C4-2B (cell line): ENCODE measurements around the gene CAPRIN1.

Experiments used
- CTCF ChIP-seq: fragments of 450-650 bp; conservative IDR thresholded peaks from 2 replicates; pipeline ENCODE4 v1.5.1; 2017; ENCODE audit warnings: mild to moderate bottlenecking
- ZFX ChIP-seq: fragments of 450-650 bp; IDR thresholded peaks from 2 replicates; pipeline ENCODE4 v1.6.1; 2017

GRCh38 chr11:34026432-34026831 is 25.1 kb upstream of the CAPRIN1 start:
- TF ChIP-seq CTCF (no peak), ZFX (no peak)
